GM12878 (cell line): ENCODE data around the gene PRKAR1A.

Source experiments
- BHLHE40 ChIP-seq, 2 experiments: fragments of 450-650 bp in 1 of 2; IDR thresholded peaks; 2 replicates each; pipeline ENCODE4 v1.6.1; 2011 to 2017; ENCODE audit warnings: low read depth in 2 of 2, borderline replicate concordance in 1 of 2, improper control_type of control experiment in 1 of 2, low read length in 1 of 2, mild to moderate bottlenecking in 1 of 2
- CREB1 ChIP-seq: IDR thresholded peaks from 2 replicates; pipeline ENCODE4 v1.6.1; 2012; ENCODE audit warnings: low read depth, mild to moderate bottlenecking, inconsistent platforms
- CTCF ChIP-seq, 3 experiments: IDR thresholded peaks in 2 of 3; conservative IDR thresholded peaks in 1 of 3; 2 replicates each; pipeline ENCODE4 v1.5.1; 2011; ENCODE audit warnings: low read depth in 3 of 3, low read length in 3 of 3, mild to moderate bottlenecking in 3 of 3, control low read depth in 2 of 3, moderate library complexity in 2 of 3, inconsistent platforms in 1 of 3, mixed read lengths in 1 of 3; ENCODE audit not compliant: control insufficient read depth in 2 of 3, insufficient read depth in 1 of 3; ENCODE audit errors: extremely low read depth in 1 of 3
- HDAC6 ChIP-seq: fragments of 200-600 bp; sonication (generic); IDR thresholded peaks from one replicate; pipeline ENCODE4 v1.8.0; 2017; ENCODE audit warnings: antibody characterized with exemption; ENCODE audit not compliant: unreplicated experiment
- POLR2A ChIP-seq: IDR thresholded peaks from 2 replicates; pipeline ENCODE4 v1.6.1; 2011; ENCODE audit warnings: low read depth, mild to moderate bottlenecking, low read length
- RELA ChIP-seq: fragments of 450-650 bp; IDR thresholded peaks from 2 replicates; pipeline ENCODE4 v1.8.0; 2014; ENCODE audit warnings: borderline replicate concordance; ENCODE audit not compliant: partially characterized antibody
- SUZ12 ChIP-seq: fragments of 200-600 bp; sonication (generic); IDR thresholded peaks from one replicate; pipeline ENCODE4 v1.6.1; 2018; ENCODE audit warnings: antibody characterized with exemption, mild to moderate bottlenecking; ENCODE audit not compliant: unreplicated experiment
- TCF12 ChIP-seq: IDR thresholded peaks from 2 replicates; pipeline ENCODE4 v1.6.1; 2011; ENCODE audit warnings: low read depth, mild to moderate bottlenecking, low read length
- TCF7 ChIP-seq: IDR thresholded peaks from 2 replicates; pipeline ENCODE4 v1.6.1; 2014; ENCODE audit warnings: antibody characterized with exemption, borderline replicate concordance
- ZZZ3 ChIP-seq: IDR thresholded peaks from 2 replicates; pipeline ENCODE4 v1.6.1; 2011; ENCODE audit warnings: low read depth; ENCODE audit not compliant: control insufficient read depth, insufficient read length

- TF ChIP-seq CTCF (IDR thresholded peaks at IDR 0.05 in 2 of 3, conservative IDR thresholded peaks at IDR 0.05 in 1 of 3; ENCODE audit: control insufficient read depth in 2 of 3, extremely low read depth in 1 of 3, insufficient read depth in 1 of 3, low read depth in 3 of 3, low read length in 3 of 3) (no peak), CREB1 (no peak), BHLHE40 (IDR thresholded peaks at IDR 0.05; ENCODE audit: borderline replicate concordance in 1 of 2, low read depth in 2 of 2, low read length in 1 of 2) (no peak), RELA (no peak), SUZ12 (no peak), TCF12 (no peak), HDAC6 (no peak), ZZZ3 (no peak), TCF7 (no peak), POLR2A (no peak)
Observed at GRCh38 chr17:68526548-68526947, 14.3 kb downstream of the PRKAR1A start.
